NCI-H2196 (cell line): ENCODE data around the gene APEH.

ENCODE experiments used
- DNase-seq: peaks from one replicate; lab custom pipeline; 2025; ENCODE audit not compliant: unreplicated experiment; lab: John Stamatoyannopoulos, UW

Gene APEH

GRCh38 chr3:49650177-49650576 lies 24.0 kb upstream of the APEH start:
- no peak for DNase-seq

DNA sequence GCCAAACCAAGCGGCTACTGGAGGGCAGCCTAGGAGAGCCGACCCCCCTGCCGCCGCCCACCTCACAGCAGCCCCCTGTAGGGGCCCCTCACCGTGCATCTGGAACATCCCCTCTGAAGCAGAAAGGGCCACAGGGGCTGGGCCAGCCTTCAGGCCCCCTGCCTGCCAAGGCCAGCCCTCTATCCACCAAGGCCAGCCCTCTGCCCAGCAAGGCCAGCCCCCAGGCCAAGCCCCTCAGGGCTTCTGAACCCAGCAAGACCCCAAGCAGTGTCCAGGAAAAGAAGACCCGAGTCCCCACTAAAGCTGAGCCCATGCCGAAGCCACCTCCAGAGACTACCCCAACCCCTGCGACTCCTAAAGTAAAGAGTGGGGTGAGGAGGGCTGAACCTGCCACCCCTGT lies 23.5 kb upstream of the APEH start:
- DNase-seq: no peak

GRCh38 chr3:49652218-49652902 lies 21.8 kb upstream of the APEH start:
- no peak for DNase-seq

DNA sequence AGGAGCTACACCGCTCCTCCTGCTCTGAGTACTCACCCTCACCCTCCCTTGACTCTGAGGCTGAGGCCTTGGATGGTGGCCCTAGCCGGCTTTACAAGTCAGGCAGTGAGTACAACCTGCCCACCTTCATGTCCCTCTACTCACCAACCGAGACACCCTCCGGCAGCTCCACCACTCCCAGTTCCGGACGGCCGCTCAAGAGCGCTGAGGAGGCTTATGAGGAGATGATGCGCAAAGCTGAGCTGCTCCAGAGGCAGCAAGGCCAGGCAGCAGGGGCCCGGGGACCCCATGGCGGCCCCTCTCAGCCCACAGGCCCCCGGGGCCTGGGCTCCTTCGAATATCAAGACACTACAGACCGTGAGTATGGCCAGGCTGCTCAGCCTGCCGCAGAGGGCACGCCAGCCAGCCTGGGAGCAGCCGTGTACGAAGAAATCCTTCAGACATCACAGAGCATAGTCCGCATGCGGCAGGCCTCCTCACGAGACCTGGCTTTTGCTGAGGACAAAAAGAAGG lies 21.2 kb upstream of the APEH start:
- no peak for DNase-seq

- no peak for DNase-seq
These were observed 20.5 kb upstream of the APEH start for GRCh38 chr3:49653621-49654020.

DNA sequence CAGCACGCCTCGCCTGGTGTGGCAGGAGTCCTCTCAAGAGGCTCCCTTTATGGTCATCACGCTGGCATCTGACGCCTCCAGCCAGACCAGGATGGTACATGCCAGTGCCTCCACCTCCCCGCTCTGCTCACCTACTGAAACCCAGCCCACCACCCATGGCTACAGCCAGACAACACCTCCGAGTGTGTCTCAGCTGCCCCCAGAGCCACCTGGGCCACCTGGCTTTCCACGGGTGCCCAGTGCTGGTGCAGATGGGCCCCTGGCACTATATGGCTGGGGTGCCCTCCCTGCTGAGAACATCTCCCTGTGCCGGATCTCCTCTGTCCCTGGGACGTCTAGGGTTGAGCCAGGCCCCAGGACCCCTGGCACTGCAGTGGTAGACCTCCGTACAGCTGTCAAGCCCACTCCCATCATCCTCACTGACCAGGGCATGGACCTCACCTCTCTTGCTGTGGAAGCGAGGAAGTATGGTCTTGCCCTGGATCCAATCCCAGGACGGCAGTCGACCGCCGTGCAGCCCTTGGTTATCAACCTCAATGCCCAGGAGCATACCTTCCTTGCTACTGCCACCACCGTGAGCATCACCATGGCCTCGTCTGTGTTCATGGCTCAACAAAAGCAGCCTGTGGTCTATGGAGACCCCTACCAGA lies 19.9 kb upstream of the APEH start:
- no peak for DNase-seq

DNA sequence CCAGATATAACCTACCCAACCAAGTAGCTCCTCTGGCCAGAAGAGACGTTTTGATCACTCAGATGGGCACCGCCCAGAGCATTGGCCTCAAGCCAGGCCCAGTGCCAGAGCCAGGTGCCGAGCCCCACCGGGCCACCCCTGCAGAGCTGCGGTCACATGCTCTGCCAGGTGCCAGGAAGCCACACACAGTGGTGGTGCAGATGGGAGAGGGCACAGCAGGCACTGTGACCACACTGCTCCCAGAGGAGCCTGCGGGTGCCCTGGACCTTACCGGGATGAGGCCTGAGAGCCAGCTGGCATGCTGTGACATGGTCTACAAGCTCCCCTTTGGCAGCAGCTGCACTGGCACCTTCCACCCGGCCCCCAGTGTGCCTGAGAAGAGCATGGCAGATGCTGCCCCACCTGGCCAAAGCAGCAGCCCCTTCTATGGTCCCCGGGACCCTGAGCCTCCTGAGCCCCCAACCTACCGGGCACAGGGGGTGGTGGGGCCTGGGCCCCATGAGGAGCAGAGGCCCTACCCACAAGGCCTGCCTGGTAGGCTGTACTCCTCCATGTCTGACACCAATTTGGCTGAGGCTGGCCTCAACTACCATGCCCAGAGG lies 19.1 kb upstream of the APEH start:
- peak; percentile 82 for DNase-seq

DNA sequence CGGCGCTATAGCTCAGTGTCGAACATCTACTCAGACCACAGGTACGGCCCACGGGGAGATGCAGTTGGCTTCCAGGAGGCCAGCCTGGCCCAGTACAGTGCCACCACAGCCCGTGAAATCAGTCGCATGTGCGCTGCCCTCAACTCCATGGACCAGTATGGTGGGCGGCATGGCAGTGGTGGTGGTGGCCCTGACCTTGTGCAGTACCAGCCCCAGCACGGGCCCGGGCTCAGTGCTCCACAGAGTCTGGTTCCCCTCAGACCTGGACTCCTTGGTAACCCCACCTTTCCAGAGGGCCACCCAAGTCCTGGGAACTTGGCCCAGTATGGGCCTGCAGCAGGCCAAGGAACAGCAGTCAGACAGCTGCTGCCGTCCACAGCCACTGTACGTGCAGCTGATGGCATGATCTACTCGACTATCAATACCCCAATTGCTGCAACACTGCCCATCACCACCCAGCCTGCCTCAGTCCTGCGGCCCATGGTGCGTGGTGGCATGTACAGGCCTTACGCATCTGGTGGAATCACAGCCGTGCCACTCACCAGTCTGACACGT lies 18.3 kb upstream of the APEH start:
- DNase-seq: no peak

GRCh38 chr3:49656541-49657112 lies 17.5 kb upstream of the APEH start:
- DNase-seq: no peak

DNA sequence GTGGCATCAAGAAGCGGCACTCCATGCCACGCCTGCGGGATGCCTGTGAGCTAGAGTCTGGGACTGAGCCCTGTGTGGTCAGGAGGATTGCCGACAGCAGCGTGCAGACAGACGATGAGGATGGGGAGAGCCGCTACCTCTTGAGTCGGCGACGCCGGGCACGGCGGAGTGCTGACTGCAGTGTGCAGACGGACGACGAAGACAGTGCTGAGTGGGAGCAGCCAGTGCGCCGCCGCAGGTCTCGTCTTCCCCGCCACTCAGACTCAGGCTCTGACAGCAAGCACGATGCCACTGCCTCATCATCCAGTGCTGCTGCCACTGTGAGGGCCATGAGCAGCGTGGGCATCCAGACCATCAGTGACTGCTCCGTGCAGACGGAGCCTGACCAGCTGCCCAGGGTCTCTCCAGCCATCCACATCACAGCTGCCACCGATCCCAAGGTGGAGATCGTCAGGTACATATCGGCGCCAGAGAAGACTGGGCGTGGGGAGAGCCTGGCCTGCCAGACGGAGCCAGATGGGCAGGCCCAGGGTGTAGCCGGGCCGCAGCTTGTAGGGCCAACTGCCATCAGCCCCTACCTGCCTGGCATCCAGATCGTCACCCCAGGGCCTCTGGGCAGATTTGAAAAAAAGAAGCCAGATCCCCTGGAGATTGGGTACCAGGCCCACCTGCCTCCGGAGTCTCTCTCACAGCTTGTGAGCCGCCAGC lies 16.8 kb upstream of the APEH start:
- DNase-seq: no peak

DNA sequence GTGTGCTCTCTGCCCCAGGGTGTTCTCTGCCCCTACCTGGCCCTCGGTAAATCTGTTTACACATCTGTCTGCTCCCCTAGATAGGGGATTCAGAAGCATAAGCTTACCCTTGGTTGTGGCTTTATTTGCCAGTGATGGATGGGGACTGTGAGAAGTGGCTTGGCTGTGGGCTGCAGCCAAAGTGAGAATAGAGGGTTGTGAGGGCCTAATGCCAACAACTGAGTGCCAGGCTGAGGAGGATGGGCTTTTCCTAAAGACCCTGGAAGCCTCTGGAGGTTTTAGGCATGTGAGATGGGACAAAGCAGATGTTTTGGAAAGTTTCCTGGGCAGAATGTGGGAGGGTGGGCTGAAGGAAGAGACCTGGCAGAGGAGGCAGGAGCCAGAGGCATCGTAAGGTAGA lies 15.4 kb upstream of the APEH start:
- no peak for DNase-seq

DNA sequence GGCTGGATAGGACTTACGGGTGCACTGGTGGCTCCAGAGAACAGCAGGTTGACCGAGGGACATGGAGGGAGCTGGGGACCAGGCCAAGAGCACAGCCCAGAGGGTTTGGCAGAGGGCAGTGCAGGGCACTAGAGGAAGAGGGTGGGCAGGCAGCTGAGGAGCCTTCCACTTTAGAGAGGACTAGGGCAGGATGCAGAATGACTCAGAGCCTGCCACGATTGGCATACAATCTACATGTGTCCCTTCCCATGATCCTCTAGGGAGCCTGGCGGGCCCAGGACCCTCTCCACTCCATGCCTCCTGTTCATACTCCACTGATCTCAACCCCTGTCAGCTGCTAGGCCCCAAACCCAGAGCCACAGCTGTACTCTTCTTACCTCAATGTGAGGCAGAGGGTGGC lies 14.4 kb upstream of the APEH start:
- no peak for DNase-seq

- DNase-seq: no peak
These were observed 12.9 kb upstream of the APEH start for GRCh38 chr3:49661281-49661680.

- no peak for DNase-seq
These were observed 12.1 kb upstream of the APEH start for GRCh38 chr3:49662021-49662420.

- no peak for DNase-seq
These were observed 11.3 kb upstream of the APEH start for GRCh38 chr3:49662720-49663413.

GRCh38 chr3:49663831-49664230 lies 10.3 kb upstream of the APEH start:
- DNase-seq: no peak

- no peak for DNase-seq
These were observed 9.9 kb upstream of the APEH start for GRCh38 chr3:49664300-49664699.

DNA sequence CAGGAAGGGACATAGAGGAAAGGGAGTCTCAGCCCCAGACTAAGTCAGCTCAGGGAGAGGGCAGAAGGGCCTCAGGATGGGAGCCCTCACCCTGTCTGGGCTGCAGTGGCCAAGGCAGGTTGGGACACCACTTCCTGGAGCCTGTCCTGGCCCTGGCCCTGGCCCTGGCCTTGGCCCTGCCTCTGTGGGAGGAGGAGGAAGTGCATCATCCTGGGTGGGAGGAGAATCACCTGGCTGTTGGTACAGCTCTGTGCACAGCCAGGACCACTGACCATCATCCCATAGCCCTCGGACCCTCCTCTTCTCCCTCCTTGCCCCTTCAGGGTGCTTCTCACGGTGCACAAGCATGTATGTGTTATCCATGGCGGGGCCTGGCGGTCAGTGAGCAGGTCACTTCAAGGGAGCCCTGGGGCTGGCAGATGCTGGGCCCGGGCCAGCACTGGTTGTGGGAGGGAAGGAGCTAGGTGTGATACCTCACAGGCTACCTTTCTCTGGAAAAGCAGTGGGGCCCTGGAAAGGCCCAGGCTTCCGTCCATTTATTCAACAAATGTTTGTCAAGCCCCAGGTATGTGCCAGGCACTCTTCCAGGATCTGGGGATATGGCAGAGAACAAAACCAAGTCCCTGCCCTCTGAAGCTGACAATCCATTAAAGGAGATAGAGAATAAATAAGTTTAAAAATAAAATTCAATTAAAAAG lies 8.2 kb upstream of the APEH start:
- DNase-seq: no peak

DNA sequence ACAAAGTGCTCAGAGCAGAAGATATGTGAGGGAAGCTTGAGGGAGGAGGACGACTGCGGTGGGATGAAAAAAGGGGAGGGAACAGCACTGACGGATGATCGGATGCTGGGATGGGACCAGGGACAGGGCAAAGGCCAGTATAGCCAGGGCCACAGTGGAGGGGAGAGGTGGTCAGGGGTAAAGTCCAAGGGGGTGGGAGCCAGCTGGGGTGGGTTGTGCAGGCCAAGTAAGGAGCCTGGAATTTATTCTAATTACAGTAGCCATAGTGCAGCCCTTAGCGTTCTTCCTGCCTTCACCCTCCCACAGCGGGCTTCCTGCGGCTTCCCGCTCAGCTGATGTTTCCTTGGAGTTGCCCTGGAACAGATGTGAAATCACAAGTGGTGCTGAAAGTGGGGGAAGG lies 7.6 kb upstream of the APEH start:
- no peak for DNase-seq
